ENCODE results near the gene BCL7B. TPM values are rescaled to one million over a fixed set of nuclear protein-coding genes. Genes with fewer than 3 reads are reported as not detected.

The BCL7B gene
- total RNA-seq: 10 to 100 TPM; 13.8 to 63.5 (median 43.7) TPM

DNA sequence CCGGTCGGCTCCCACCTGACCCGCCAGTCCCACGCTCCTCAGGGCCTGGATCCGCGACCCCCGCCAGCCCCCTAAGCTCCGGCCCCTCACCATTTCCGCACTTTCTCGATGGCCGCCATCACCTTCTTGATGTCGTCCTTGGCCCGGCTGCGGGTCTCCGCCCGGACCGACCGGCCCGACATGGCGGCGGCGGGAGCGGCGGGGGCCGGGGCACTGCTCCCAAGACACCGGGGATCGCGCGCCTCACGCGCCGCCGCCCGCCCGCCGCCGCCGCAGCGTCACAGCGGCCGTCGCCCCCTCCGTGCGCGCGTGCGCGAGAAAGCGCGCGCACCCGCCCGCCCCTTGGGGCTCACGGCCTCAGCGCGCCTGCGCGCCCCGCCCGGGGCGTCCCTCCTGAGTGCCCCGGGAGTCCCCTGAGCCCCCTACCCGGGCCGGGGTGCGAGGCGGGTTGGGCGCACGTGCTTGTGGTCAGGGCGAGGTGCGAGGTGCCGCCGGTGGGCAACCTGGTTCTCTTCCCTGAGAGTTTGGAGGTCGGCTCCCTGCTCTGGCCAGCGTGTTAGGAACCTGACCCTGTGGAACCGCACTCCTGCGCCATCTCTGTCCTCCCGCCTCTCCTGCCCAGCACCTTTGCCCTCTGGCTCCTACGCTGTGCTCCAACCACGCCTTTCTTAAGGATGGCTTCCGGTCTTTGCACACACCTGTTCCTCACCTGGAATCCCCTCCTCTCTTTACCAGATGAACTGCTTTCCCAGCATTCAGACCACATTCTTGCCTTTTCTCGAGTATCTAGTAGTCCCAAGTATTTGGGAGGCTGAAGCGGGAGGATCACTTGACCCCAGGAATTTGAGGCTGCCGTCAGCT is at the start of gene BCL7B:
Gene BCL7B (minus strand): TSS at position 294 of the 861 bp plus-strand sequence. CDS start 112 bp downstream, at position 182.
- Histone ChIP-seq H3K36me3 (no peaks in the 10 kb centered on the region), H3K4me1 (no peaks in the 10 kb centered on the region), H3K9me3 (no peaks in the 10 kb centered on the region), H3K4me3 (peak within 1 kb of the TSS; percentile 58 to 90), H3K27ac (peak within 1 kb of the TSS; percentile 99), H3K27me3 (no peaks in the 10 kb centered on the region)
- intact Hi-C loops (cut with DNase I; ENCODE audit: low total_unique reads): no loop called here
- peak; percentile 49 to 70 for DNase-seq
- TF ChIP-seq, protein P1, sequence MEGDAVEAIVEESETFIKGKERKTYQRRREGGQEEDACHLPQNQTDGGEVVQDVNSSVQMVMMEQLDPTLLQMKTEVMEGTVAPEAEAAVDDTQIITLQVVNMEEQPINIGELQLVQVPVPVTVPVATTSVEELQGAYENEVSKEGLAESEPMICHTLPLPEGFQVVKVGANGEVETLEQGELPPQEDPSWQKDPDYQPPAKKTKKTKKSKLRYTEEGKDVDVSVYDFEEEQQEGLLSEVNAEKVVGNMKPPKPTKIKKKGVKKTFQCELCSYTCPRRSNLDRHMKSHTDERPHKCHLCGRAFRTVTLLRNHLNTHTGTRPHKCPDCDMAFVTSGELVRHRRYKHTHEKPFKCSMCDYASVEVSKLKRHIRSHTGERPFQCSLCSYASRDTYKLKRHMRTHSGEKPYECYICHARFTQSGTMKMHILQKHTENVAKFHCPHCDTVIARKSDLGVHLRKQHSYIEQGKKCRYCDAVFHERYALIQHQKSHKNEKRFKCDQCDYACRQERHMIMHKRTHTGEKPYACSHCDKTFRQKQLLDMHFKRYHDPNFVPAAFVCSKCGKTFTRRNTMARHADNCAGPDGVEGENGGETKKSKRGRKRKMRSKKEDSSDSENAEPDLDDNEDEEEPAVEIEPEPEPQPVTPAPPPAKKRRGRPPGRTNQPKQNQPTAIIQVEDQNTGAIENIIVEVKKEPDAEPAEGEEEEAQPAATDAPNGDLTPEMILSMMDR (IDR thresholded peaks at IDR 0.05): peak in 1 of 4 experiments; percentile 10
- peak in 1 of 2 donors; percentile 79 for TF ChIP-seq POLR2A (IDR thresholded peaks at IDR 0.05)

DNA sequence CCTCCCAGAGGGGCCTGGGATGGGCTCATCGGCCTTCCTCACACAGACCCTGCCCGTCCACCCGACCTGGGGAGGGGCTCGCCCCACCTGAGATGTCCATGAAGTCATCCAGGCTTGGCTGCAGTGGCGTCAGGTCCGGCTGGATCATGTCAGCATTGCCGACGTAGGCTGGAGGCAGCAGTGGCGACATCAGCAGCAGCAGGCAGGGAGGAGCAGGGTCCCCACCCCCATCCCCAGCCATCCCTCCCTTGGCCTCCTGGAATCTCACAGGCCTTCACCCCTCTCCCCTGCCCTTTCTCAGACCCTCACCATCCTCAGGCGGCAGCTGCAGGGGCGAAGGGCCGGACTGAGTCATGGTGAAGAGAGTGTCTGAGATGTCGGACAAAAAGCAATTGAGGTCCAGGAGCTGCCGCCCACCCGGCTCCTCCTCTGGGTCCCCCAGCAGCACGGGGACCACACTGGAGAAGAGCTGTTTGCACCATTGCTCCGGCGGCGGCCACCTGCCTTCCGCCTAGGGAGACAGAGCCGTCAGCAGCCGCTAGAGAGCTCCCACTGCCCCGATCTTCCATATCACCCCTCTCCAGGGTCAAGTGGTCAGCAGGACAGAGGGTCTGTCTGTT is 48.2 kb upstream of the BCL7B start:
- H3K36me3 ChIP-seq: no peaks in the 10 kb centered on the region
- H3K27ac ChIP-seq: no peak overlapping the region
- H3K4me3 ChIP-seq: no peak overlapping the region
- no peak for DNase-seq
- intact Hi-C loops (cut with DNase I; ENCODE audit: low total_unique reads): loop anchor here (2.0 kb wide), 1 partner anchor 121 kb away; no protein-coding TSS in a partner anchor
- no peaks in the 10 kb centered on the region for H3K9me3 ChIP-seq
- H3K4me1 ChIP-seq: no peaks in the 10 kb centered on the region
- H3K27me3 ChIP-seq: peaks cover 0 to 4% of the 10 kb centered on the region in 2 donors
- TF ChIP-seq, protein P1 (IDR thresholded peaks at IDR 0.05): no peak
- no peak for TF ChIP-seq POLR2A (IDR thresholded peaks at IDR 0.05)

DNA sequence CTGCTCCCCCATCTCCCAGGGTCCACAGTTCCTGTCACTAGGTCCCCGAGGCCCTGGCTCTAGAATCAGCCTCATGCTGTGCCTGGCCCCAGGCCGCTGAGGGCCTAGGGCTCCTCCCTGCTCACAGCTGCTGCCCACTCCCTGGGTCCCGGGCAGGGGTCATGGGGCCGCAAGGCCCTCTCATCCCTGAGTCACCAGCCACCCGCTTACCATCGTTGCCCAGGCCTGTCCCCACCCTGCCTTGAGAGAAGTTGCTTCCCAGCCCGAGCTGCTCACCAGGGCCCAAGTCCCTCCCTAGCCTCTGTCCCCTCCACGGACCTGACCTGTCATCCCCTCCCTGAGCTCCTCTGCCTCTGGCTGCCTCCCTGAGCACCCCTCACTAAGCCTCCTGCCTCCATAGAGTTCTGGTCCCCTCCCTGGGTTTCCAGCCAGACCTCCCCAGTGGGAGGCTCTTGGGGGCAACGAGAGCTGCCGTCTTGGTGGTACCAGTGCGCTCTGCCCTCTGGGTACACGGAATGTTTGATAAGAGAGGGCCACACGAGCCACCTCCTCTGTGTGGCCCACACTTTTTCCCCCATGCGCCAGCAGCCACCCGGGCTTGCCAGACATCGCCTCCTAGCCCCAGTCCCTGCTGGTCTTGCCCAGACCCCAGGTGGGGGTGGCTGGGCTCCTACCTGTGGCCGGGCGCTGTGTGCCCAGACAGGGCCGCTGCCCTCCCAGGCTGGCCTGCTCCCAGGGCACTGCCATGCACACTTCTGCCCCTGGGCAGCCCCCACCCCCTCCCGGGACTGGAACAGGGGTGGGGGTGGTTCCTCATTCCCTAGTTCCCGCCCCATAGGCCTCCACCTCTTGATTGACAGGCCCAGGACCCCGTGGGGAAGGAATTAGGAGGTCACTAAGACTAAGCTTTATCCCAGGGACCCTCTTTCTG is 45.5 kb upstream of the BCL7B start:
- no peak for DNase-seq
- Histone ChIP-seq H3K9me3 (no peaks in the 10 kb centered on the region), H3K36me3 (no peaks in the 10 kb centered on the region), H3K4me1 (no peaks in the 10 kb centered on the region), H3K27me3 (peaks cover 0 to 4% of the 10 kb centered on the region in 2 donors), H3K27ac (no peak overlapping the region), H3K4me3 (no peak overlapping the region)
- TF ChIP-seq POLR2A (IDR thresholded peaks at IDR 0.05): no peak
- TF ChIP-seq, protein P1 (IDR thresholded peaks at IDR 0.05): no peak
- intact Hi-C loops (cut with DNase I; ENCODE audit: low total_unique reads): no loop called here

DNA sequence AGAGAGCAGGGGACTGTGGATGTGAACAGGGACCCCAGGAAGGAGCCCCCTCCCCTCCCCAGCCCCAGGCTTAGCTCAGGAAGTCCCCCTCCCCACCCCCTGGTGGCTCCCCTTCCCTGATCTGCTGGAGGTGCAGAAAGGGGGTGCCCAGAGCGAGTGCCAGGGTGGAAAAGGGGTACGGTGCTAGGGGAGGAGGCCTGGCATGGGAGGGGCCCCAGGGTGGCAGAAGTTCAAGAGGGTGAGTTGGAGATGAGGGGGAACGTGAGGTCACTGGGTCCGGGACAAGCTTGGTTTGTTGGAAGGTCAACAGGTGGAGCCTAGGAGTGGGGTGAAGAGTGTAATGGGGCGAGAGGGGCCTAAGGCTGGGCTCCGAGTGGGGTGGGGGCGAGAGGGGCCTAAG is 42.4 kb upstream of the BCL7B start:
- Histone ChIP-seq H3K27me3 (no peaks in the 10 kb centered on the region), H3K9me3 (no peaks in the 10 kb centered on the region), H3K4me1 (no peaks in the 10 kb centered on the region), H3K27ac (no peak overlapping the region), H3K36me3 (no peaks in the 10 kb centered on the region), H3K4me3 (no peak overlapping the region)
- intact Hi-C loops (cut with DNase I; ENCODE audit: low total_unique reads): no loop called here
- DNase-seq: no peak
- no peak for TF ChIP-seq POLR2A (IDR thresholded peaks at IDR 0.05)
- TF ChIP-seq, protein P1 (IDR thresholded peaks at IDR 0.05): no peak

Data from uterus (tissue), 4 donors.